Trophoblast cell (in vitro differentiated cells and primary cell): ENCODE data around the gene CAMK2A.
"Not testable (repeated sequence)": the region's sequence is repeated elsewhere in the genome, so short reads cannot be mapped to it uniquely, and the experiment has no call there.

ENCODE experiments used
- DNase-seq, 2 donors: peaks; one replicate each; pipeline ENCODE4 v3.0.0-alpha.2; 2016
- H2AFZ ChIP-seq: 2 replicates; pipeline ENCODE4 v1.6.1; 2013; ENCODE audit warnings: low read length, moderate library complexity, mild to moderate bottlenecking; ENCODE audit not compliant: insufficient read depth, poor library complexity
- H2AK5ac ChIP-seq: 2 replicates; pipeline ENCODE4 v1.6.1; 2013; ENCODE audit warnings: mild to moderate bottlenecking, low read length
- H2BK120ac ChIP-seq: 2 replicates; pipeline ENCODE4 v1.6.1; 2013; ENCODE audit warnings: low read length, mild to moderate bottlenecking, moderate library complexity; ENCODE audit not compliant: insufficient read depth, poor library complexity
- H2BK12ac ChIP-seq: 2 replicates; pipeline ENCODE4 v1.6.1; 2013; ENCODE audit warnings: mild to moderate bottlenecking, low read length, moderate library complexity
- H2BK5ac ChIP-seq: 2 replicates; pipeline ENCODE4 v1.6.1; 2013; ENCODE audit warnings: low read length, low read depth, moderate library complexity, mild to moderate bottlenecking; ENCODE audit not compliant: poor library complexity
- H3K14ac ChIP-seq: 2 replicates; pipeline ENCODE4 v1.6.1; 2013; ENCODE audit warnings: mild to moderate bottlenecking, low read length
- H3K18ac ChIP-seq: 2 replicates; pipeline ENCODE4 v1.6.1; 2013; ENCODE audit warnings: mild to moderate bottlenecking, low read length
- H3K23ac ChIP-seq: 2 replicates; pipeline ENCODE4 v1.6.1; 2013; ENCODE audit warnings: low read length
- H3K27ac ChIP-seq: 2 replicates; pipeline ENCODE4 v1.5.1; 2013; ENCODE audit warnings: low read depth, mild to moderate bottlenecking, inconsistent platforms, low read length, moderate library complexity
- H3K27me3 ChIP-seq: 2 replicates; pipeline ENCODE4 v1.6.1; 2013; ENCODE audit warnings: inconsistent platforms, mild to moderate bottlenecking, low read length, moderate library complexity; ENCODE audit not compliant: insufficient read depth
- H3K36me3 ChIP-seq, 2 experiments: 1 replicate in 1 of 2; 2 replicates in 1 of 2; pipeline ENCODE4 v1.6.1; 2013; ENCODE audit warnings: low read length in 2 of 2, mild to moderate bottlenecking in 2 of 2, moderate library complexity in 1 of 2; ENCODE audit not compliant: insufficient read depth in 2 of 2, control insufficient read depth in 1 of 2
- H3K4ac ChIP-seq: 2 replicates; pipeline ENCODE4 v1.6.1; 2013; ENCODE audit warnings: low read depth, mild to moderate bottlenecking, low read length, moderate library complexity
- H3K4me1 ChIP-seq, 2 experiments: 1 replicate in 1 of 2; 2 replicates in 1 of 2; pipeline ENCODE4 v1.6.1; 2013; ENCODE audit warnings: low read length in 2 of 2, mild to moderate bottlenecking in 2 of 2, moderate library complexity in 1 of 2; ENCODE audit not compliant: insufficient read depth in 2 of 2, control insufficient read depth in 1 of 2
- H3K4me2 ChIP-seq: 2 replicates; pipeline ENCODE4 v1.6.1; 2013; ENCODE audit warnings: inconsistent platforms, mild to moderate bottlenecking, low read length, moderate library complexity
- H3K4me3 ChIP-seq: 2 replicates; pipeline ENCODE4 v1.5.1; 2013; ENCODE audit warnings: mild to moderate bottlenecking, low read depth, low read length, inconsistent platforms
- H3K79me1 ChIP-seq: one replicate; pipeline ENCODE4 v1.6.1; 2013; ENCODE audit warnings: low read length
- H3K79me2 ChIP-seq: 2 replicates; pipeline ENCODE4 v1.6.1; 2013; ENCODE audit warnings: low read length, mild to moderate bottlenecking; ENCODE audit not compliant: control insufficient read depth, insufficient read depth, poor library complexity
- H3K9ac ChIP-seq: 2 replicates; pipeline ENCODE4 v1.6.1; 2013; ENCODE audit warnings: mild to moderate bottlenecking, low read length
- H3K9me3 ChIP-seq: 2 replicates; pipeline ENCODE4 v1.6.1; 2013; ENCODE audit warnings: low read depth, mild to moderate bottlenecking, control low read depth, inconsistent platforms, low read length; ENCODE audit not compliant: insufficient read depth
- H4K12ac ChIP-seq: 2 replicates; pipeline ENCODE4 v1.6.1; 2013; ENCODE audit warnings: low read depth, mild to moderate bottlenecking, low read length, moderate library complexity
- H4K8ac ChIP-seq: 2 replicates; pipeline ENCODE4 v1.6.1; 2013; ENCODE audit warnings: low read depth, mild to moderate bottlenecking, low read length, moderate library complexity
- H4K91ac ChIP-seq: one replicate; pipeline ENCODE4 v1.6.1; 2013; ENCODE audit warnings: low read depth, mild to moderate bottlenecking, low read length, moderate library complexity
- WGBS: extraction: QIAGEN DNeasy Blood & Tissue Kit; methylation state at CpG from one replicate; pipeline ENCODE4 v1.1.7; 2013; ENCODE audit warnings: missing lambda C conversion rate; ENCODE audit not compliant: insufficient read length, insufficient coverage; ENCODE audit errors: extremely low coverage; 5-methylcytosine and 5-hydroxymethylcytosine counted together

CAMK2A gene

DNA sequence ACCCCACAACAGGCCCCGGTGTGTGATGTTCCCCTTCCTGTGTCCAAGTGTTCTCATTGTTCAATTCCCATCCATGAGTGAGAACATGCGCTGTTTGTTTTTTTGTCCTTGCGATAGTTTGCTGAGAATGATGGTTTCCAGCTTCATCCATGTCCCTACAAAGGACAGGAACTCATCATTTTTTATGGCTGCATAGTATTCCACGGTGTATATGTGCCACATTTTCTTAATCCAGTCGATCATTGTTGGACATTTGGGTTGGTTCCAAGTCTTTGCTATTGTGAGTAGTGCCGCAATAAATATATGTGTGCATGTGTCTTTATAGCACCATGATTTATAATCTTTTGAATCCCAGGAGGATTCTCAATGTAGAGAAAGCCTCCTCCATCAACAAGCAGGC lies 41.1 kb downstream of the CAMK2A start:
- H4K91ac ChIP-seq, DNase-seq, H2BK5ac ChIP-seq, H3K4ac ChIP-seq, H3K9ac ChIP-seq, H3K27ac ChIP-seq, H3K14ac ChIP-seq, H3K27me3 ChIP-seq, H3K79me1 ChIP-seq, H3K18ac ChIP-seq, H3K4me3 ChIP-seq, H3K9me3 ChIP-seq, H3K4me2 ChIP-seq, H3K36me3 ChIP-seq, H3K23ac ChIP-seq, H2AFZ ChIP-seq, H2AK5ac ChIP-seq, H2BK12ac ChIP-seq, H4K8ac ChIP-seq, H3K79me2 ChIP-seq, H2BK120ac ChIP-seq, H4K12ac ChIP-seq: not testable (repeated sequence)
- peaks cover 15 to 16% of the 10 kb centered on the region in 2 experiments for H3K4me1 ChIP-seq
- no CpG with 5 or more reads among the region's 6 CpGs for WGBS

DNA sequence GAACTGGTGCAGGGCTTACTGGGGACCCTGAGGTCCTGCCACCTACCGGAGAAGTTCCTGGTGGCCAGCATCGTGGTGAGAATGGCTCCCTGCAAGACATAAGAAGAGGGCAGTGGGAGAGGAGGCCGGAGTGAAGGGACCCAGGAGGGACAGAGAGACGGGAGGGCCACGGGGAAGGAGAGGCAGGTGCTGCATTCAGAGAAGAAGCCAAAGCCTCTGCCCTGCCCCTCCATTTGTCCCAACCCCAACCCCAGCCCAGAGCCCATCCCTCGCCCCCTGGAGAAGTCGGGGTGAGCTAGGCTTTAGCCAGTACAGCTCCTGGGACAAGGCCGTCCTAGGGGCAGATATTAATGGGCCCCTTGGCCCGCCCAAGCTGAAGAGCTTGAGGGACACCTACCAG lies 41.8 kb downstream of the CAMK2A start:
- Histone ChIP-seq H2AFZ (no peak overlapping the region), H3K9ac (no peak overlapping the region), H3K4me3 (no peak overlapping the region), H3K27me3 (no peaks in the 10 kb centered on the region), H3K4me2 (no peak overlapping the region), H2BK12ac (no peak overlapping the region), H3K79me2 (no peaks in the 10 kb centered on the region), H2BK5ac (no peak overlapping the region), H3K9me3 (no peaks in the 10 kb centered on the region), H3K23ac (no peak overlapping the region), H3K79me1 (no peaks in the 10 kb centered on the region), H3K4me1 (peaks cover 15 to 16% of the 10 kb centered on the region in 2 experiments), H4K8ac (no peak overlapping the region), H2AK5ac (no peak overlapping the region), H3K27ac (no peak overlapping the region), H2BK120ac (no peak overlapping the region), H4K12ac (no peak overlapping the region), H3K18ac (no peak overlapping the region), H4K91ac (no peak overlapping the region), H3K4ac (no peak overlapping the region), H3K36me3 (no peaks in the 10 kb centered on the region), H3K14ac (no peak overlapping the region)
- no CpG with 5 or more reads among the region's 9 CpGs for WGBS
- no peak for DNase-seq

DNA sequence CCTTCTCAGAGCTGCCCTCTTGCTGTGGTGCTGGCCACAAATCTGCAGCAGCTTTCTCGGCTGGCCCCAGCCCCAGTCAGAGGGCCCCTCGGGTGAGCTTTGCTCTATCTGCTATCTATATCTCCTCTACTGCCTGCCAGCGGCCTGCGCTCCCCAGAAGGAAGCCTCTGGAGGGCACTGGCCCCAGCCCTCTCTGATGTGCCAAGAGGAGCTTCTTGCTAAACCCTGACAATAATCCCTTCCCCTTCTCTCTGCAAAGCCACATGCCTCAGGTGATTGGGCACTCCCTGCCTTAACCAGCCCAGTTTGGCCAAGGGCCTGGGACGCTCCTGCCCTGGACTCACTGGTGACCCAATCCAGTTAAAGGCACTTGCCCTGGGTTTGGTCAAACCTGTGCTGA lies 42.7 kb downstream of the CAMK2A start:
- Histone ChIP-seq H4K8ac (no peak overlapping the region), H3K79me2 (no peaks in the 10 kb centered on the region), H3K4me3 (no peak overlapping the region), H3K79me1 (no peaks in the 10 kb centered on the region), H2BK5ac (no peak overlapping the region), H2BK12ac (no peak overlapping the region), H3K4ac (no peak overlapping the region), H2AFZ (no peak overlapping the region), H3K23ac (no peak overlapping the region), H2BK120ac (no peak overlapping the region), H3K36me3 (no peaks in the 10 kb centered on the region), H4K12ac (no peak overlapping the region), H2AK5ac (no peak overlapping the region), H3K9me3 (no peaks in the 10 kb centered on the region), H3K9ac (no peak overlapping the region), H3K18ac (no peak overlapping the region), H3K27ac (no peak overlapping the region), H3K14ac (no peak overlapping the region), H3K27me3 (no peaks in the 10 kb centered on the region), H3K4me1 (peaks cover 15 to 16% of the 10 kb centered on the region in 2 experiments), H4K91ac (no peak overlapping the region), H3K4me2 (no peak overlapping the region)
- no peak for DNase-seq
- no CpG with 5 or more reads among the region's 5 CpGs for whole genome bisulfite sequencing

DNA sequence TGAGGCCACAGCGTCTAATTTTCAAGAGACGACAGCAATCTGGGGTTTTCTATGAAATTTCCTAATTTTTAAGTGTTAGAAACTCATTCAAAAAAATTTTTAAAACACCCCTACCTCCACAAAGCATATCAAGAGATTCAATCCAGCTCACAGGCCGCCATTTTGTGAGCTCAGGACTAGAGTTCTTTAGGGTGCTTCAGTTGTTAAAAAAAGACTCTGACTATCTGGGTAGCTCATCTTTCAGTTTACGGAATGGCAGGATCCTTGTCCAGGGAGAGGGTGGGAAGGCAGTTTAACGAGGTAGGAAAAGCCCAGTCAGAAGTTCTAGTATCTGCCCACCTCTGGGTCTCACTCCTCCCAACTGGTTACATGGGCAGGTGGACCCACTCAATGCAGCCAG lies 43.1 kb downstream of the CAMK2A start:
- no peaks in the 10 kb centered on the region for H3K9me3 ChIP-seq
- no peak overlapping the region for H4K91ac ChIP-seq
- no peak overlapping the region for H2BK5ac ChIP-seq
- no peaks in the 10 kb centered on the region for H3K79me1 ChIP-seq
- no peak overlapping the region for H3K14ac ChIP-seq
- no peak overlapping the region for H3K27ac ChIP-seq
- H2BK120ac ChIP-seq: no peak overlapping the region
- H3K27me3 ChIP-seq: no peaks in the 10 kb centered on the region
- H2BK12ac ChIP-seq: no peak overlapping the region
- H3K4ac ChIP-seq: no peak overlapping the region
- peaks cover 15 to 16% of the 10 kb centered on the region in 2 experiments for H3K4me1 ChIP-seq
- H3K9ac ChIP-seq: no peak overlapping the region
- no peak overlapping the region for H2AFZ ChIP-seq
- no peak overlapping the region for H2AK5ac ChIP-seq
- no peak overlapping the region for H4K8ac ChIP-seq
- no peak for DNase-seq
- no peaks in the 10 kb centered on the region for H3K36me3 ChIP-seq
- no peak overlapping the region for H3K23ac ChIP-seq
- H3K4me2 ChIP-seq: no peak overlapping the region
- no peak overlapping the region for H3K4me3 ChIP-seq
- H3K79me2 ChIP-seq: no peaks in the 10 kb centered on the region
- H3K18ac ChIP-seq: no peak overlapping the region
- no CpG with 5 or more reads among the region's 5 CpGs for WGBS
- H4K12ac ChIP-seq: no peak overlapping the region
